ENCODE measurements around the gene FARP2.

The FARP2 gene

GRCh38 chr2:241355983-241356870 lies at the start of gene FARP2:
TSS of gene FARP2 (plus strand) at chr2:241356285. CDS start at chr2:241373108, 16,823 bp downstream.
- peak within 1 kb of the TSS; percentile 93 for H3K4me3 ChIP-seq (ENCODE audit: low read length)
- WGBS (ENCODE audit: insufficient coverage, insufficient read length) = no CpG with 5 or more reads among the region's 101 CpGs
- no peak within 1 kb of the TSS for H3K27ac ChIP-seq (ENCODE audit: low read length)
- H3K27me3 ChIP-seq (ENCODE audit: control insufficient read depth, insufficient read depth, low read length) = no peaks in the 10 kb centered on the region
- H3K4me1 ChIP-seq (ENCODE audit: control insufficient read depth, insufficient read depth, low read length) = peaks cover 3% of the 10 kb centered on the region
- H3K36me3 ChIP-seq (ENCODE audit: control insufficient read depth, insufficient read depth, low read length) = peaks cover 8% of the 10 kb centered on the region; the same call in 1 of the 2 replicates
- H3K9me3 ChIP-seq (ENCODE audit: control insufficient read depth, insufficient read depth, low read length) = no peaks in the 10 kb centered on the region
- DNase-seq (ENCODE audit: low read depth, low spot score) = peak; percentile 87

GRCh38 chr2:241307055-241307454 lies 49.0 kb upstream of the FARP2 start:
- no peaks in the 10 kb centered on the region for H3K36me3 ChIP-seq (ENCODE audit: control insufficient read depth, insufficient read depth, low read length)
- no peak for DNase-seq (ENCODE audit: low read depth, low spot score)
- H3K4me3 ChIP-seq (ENCODE audit: low read length) = no peak overlapping the region
- no CpG with 5 or more reads among the region's 6 CpGs for WGBS (ENCODE audit: insufficient coverage, insufficient read length)
- H3K9me3 ChIP-seq (ENCODE audit: control insufficient read depth, insufficient read depth, low read length) = no peaks in the 10 kb centered on the region
- H3K27ac ChIP-seq (ENCODE audit: low read length) = no peak overlapping the region
- H3K27me3 ChIP-seq (ENCODE audit: control insufficient read depth, insufficient read depth, low read length) = no peaks in the 10 kb centered on the region
- no peaks in the 10 kb centered on the region for H3K4me1 ChIP-seq (ENCODE audit: control insufficient read depth, insufficient read depth, low read length)

- H3K4me1 ChIP-seq (ENCODE audit: control insufficient read depth, insufficient read depth, low read length) = no peaks in the 10 kb centered on the region
- H3K27ac ChIP-seq (ENCODE audit: low read length) = no peak overlapping the region
- no peaks in the 10 kb centered on the region for H3K9me3 ChIP-seq (ENCODE audit: control insufficient read depth, insufficient read depth, low read length)
- no CpG with 5 or more reads among the region's 5 CpGs for WGBS (ENCODE audit: insufficient coverage, insufficient read length)
- H3K4me3 ChIP-seq (ENCODE audit: low read length) = no peak overlapping the region
- no peaks in the 10 kb centered on the region for H3K36me3 ChIP-seq (ENCODE audit: control insufficient read depth, insufficient read depth, low read length)
- DNase-seq (ENCODE audit: low read depth, low spot score) = no peak
- H3K27me3 ChIP-seq (ENCODE audit: control insufficient read depth, insufficient read depth, low read length) = no peaks in the 10 kb centered on the region
These were observed 47.8 kb upstream of the FARP2 start for GRCh38 chr2:241308267-241308666.

GRCh38 chr2:241308832-241309500 lies 47.1 kb upstream of the FARP2 start:
- DNase-seq (ENCODE audit: low read depth, low spot score) = no peak
- no peak overlapping the region for H3K27ac ChIP-seq (ENCODE audit: low read length)
- WGBS (ENCODE audit: insufficient coverage, insufficient read length) = no CpG with 5 or more reads among the region's 18 CpGs
- H3K9me3 ChIP-seq (ENCODE audit: control insufficient read depth, insufficient read depth, low read length) = no peaks in the 10 kb centered on the region
- no peak overlapping the region for H3K4me3 ChIP-seq (ENCODE audit: low read length)
- H3K36me3 ChIP-seq (ENCODE audit: control insufficient read depth, insufficient read depth, low read length) = no peaks in the 10 kb centered on the region
- no peaks in the 10 kb centered on the region for H3K4me1 ChIP-seq (ENCODE audit: control insufficient read depth, insufficient read depth, low read length)
- H3K27me3 ChIP-seq (ENCODE audit: control insufficient read depth, insufficient read depth, low read length) = no peaks in the 10 kb centered on the region

GRCh38 chr2:241309684-241310117 lies 46.4 kb upstream of the FARP2 start:
- H3K4me3 ChIP-seq (ENCODE audit: low read length) = no peak overlapping the region
- H3K4me1 ChIP-seq (ENCODE audit: control insufficient read depth, insufficient read depth, low read length) = no peaks in the 10 kb centered on the region
- H3K36me3 ChIP-seq (ENCODE audit: control insufficient read depth, insufficient read depth, low read length) = no peaks in the 10 kb centered on the region
- H3K27me3 ChIP-seq (ENCODE audit: control insufficient read depth, insufficient read depth, low read length) = no peaks in the 10 kb centered on the region
- no CpG with 5 or more reads among the region's 2 CpGs for WGBS (ENCODE audit: insufficient coverage, insufficient read length)
- DNase-seq (ENCODE audit: low read depth, low spot score) = no peak
- H3K27ac ChIP-seq (ENCODE audit: low read length) = no peak overlapping the region
- H3K9me3 ChIP-seq (ENCODE audit: control insufficient read depth, insufficient read depth, low read length) = no peaks in the 10 kb centered on the region

GRCh38 chr2:241310917-241311566 lies 45.0 kb upstream of the FARP2 start:
- no CpG with 5 or more reads among the region's 13 CpGs for WGBS (ENCODE audit: insufficient coverage, insufficient read length)
- Histone ChIP-seq H3K4me3 (ENCODE audit: low read length) (no peak overlapping the region), H3K4me1 (ENCODE audit: control insufficient read depth, insufficient read depth, low read length) (no peaks in the 10 kb centered on the region), H3K27me3 (ENCODE audit: control insufficient read depth, insufficient read depth, low read length) (no peaks in the 10 kb centered on the region), H3K27ac (ENCODE audit: low read length) (no peak overlapping the region), H3K9me3 (ENCODE audit: control insufficient read depth, insufficient read depth, low read length) (no peaks in the 10 kb centered on the region), H3K36me3 (ENCODE audit: control insufficient read depth, insufficient read depth, low read length) (no peaks in the 10 kb centered on the region)
- DNase-seq (ENCODE audit: low read depth, low spot score) = no peak

GRCh38 chr2:241312082-241312481 lies 44.0 kb upstream of the FARP2 start:
- DNase-seq (ENCODE audit: low read depth, low spot score) = no peak
- WGBS (ENCODE audit: insufficient coverage, insufficient read length) = no CpG with 5 or more reads among the region's 4 CpGs
- Histone ChIP-seq H3K9me3 (ENCODE audit: control insufficient read depth, insufficient read depth, low read length) (no peaks in the 10 kb centered on the region), H3K27me3 (ENCODE audit: control insufficient read depth, insufficient read depth, low read length) (no peaks in the 10 kb centered on the region), H3K4me1 (ENCODE audit: control insufficient read depth, insufficient read depth, low read length) (no peaks in the 10 kb centered on the region), H3K4me3 (ENCODE audit: low read length) (no peak overlapping the region), H3K27ac (ENCODE audit: low read length) (no peak overlapping the region), H3K36me3 (ENCODE audit: control insufficient read depth, insufficient read depth, low read length) (no peaks in the 10 kb centered on the region)

- Histone ChIP-seq H3K36me3 (ENCODE audit: control insufficient read depth, insufficient read depth, low read length) (no peaks in the 10 kb centered on the region), H3K27me3 (ENCODE audit: control insufficient read depth, insufficient read depth, low read length) (no peaks in the 10 kb centered on the region), H3K9me3 (ENCODE audit: control insufficient read depth, insufficient read depth, low read length) (no peaks in the 10 kb centered on the region), H3K4me1 (ENCODE audit: control insufficient read depth, insufficient read depth, low read length) (no peaks in the 10 kb centered on the region), H3K4me3 (ENCODE audit: low read length) (no peak overlapping the region), H3K27ac (ENCODE audit: low read length) (no peak overlapping the region)
- DNase-seq (ENCODE audit: low read depth, low spot score) = no peak
- no CpG with 5 or more reads among the region's 8 CpGs for WGBS (ENCODE audit: insufficient coverage, insufficient read length)
These were observed 42.5 kb upstream of the FARP2 start for GRCh38 chr2:241313543-241314095.

GRCh38 chr2:241314226-241315092 lies 41.6 kb upstream of the FARP2 start:
- Histone ChIP-seq H3K4me1 (ENCODE audit: control insufficient read depth, insufficient read depth, low read length) (no peaks in the 10 kb centered on the region), H3K36me3 (ENCODE audit: control insufficient read depth, insufficient read depth, low read length) (no peaks in the 10 kb centered on the region), H3K27ac (ENCODE audit: low read length) (no peak overlapping the region), H3K4me3 (ENCODE audit: low read length) (peak overlapping the region; percentile 64), H3K9me3 (ENCODE audit: control insufficient read depth, insufficient read depth, low read length) (no peaks in the 10 kb centered on the region), H3K27me3 (ENCODE audit: control insufficient read depth, insufficient read depth, low read length) (no peaks in the 10 kb centered on the region)
- no peak for DNase-seq (ENCODE audit: low read depth, low spot score)
- no CpG with 5 or more reads among the region's 38 CpGs for WGBS (ENCODE audit: insufficient coverage, insufficient read length)
